Neuron (in vitro differentiated cells): ENCODE data around the gene USP36.

Experiments used
- H2AFZ ChIP-seq: one replicate; pipeline ENCODE4 v1.6.1; 2013; ENCODE audit warnings: low read depth, mild to moderate bottlenecking, inconsistent platforms, low read length, moderate library complexity
- H3K27me3 ChIP-seq: one replicate; pipeline ENCODE4 v1.6.1; 2013; ENCODE audit warnings: low read length; ENCODE audit not compliant: insufficient read depth
- H3K36me3 ChIP-seq: one replicate; pipeline ENCODE4 v1.6.1; 2013; ENCODE audit warnings: low read length; ENCODE audit not compliant: insufficient read depth
- H3K4me1 ChIP-seq: one replicate; pipeline ENCODE4 v1.6.1; 2013; ENCODE audit warnings: low read length; ENCODE audit not compliant: insufficient read depth
- H3K4me3 ChIP-seq: 2 replicates; pipeline ENCODE4 v1.5.1; 2013; ENCODE audit warnings: mild to moderate bottlenecking, low read length, moderate library complexity
- H3K9me3 ChIP-seq: one replicate; pipeline ENCODE4 v1.6.1; 2013; ENCODE audit warnings: low read length

Gene USP36

GRCh38 chr17:78794864-78795640 is 45.6 kb downstream of the USP36 start:
- H3K9me3 ChIP-seq: no peaks in the 10 kb centered on the region
- H3K27me3 ChIP-seq: no peaks in the 10 kb centered on the region
- peaks cover 51% of the 10 kb centered on the region for H3K36me3 ChIP-seq
- no peak overlapping the region for H3K4me3 ChIP-seq
- H2AFZ ChIP-seq: no peak overlapping the region
- no peaks in the 10 kb centered on the region for H3K4me1 ChIP-seq

GRCh38 chr17:78794399-78794798 is 46.2 kb downstream of the USP36 start:
- H3K9me3 ChIP-seq: no peaks in the 10 kb centered on the region
- peaks cover 48% of the 10 kb centered on the region for H3K36me3 ChIP-seq

GRCh38 chr17:78793968-78794367 is 46.6 kb downstream of the USP36 start:
- Histone ChIP-seq H3K27me3 (no peaks in the 10 kb centered on the region), H3K36me3 (peaks cover 44% of the 10 kb centered on the region), H3K4me1 (no peaks in the 10 kb centered on the region), H2AFZ (no peak overlapping the region), H3K9me3 (no peaks in the 10 kb centered on the region), H3K4me3 (no peak overlapping the region)

More at GRCh38 chr17:78794399-78794798, 46.2 kb downstream of the USP36 start:
- no peak overlapping the region for H2AFZ ChIP-seq
- no peaks in the 10 kb centered on the region for H3K4me1 ChIP-seq
- H3K4me3 ChIP-seq: no peak overlapping the region
- no peaks in the 10 kb centered on the region for H3K27me3 ChIP-seq

- no peaks in the 10 kb centered on the region for H3K9me3 ChIP-seq
- no peak overlapping the region for H3K4me3 ChIP-seq
- H3K4me1 ChIP-seq: no peaks in the 10 kb centered on the region
- H3K36me3 ChIP-seq: peaks cover 39% of the 10 kb centered on the region
- no peak overlapping the region for H2AFZ ChIP-seq
- no peaks in the 10 kb centered on the region for H3K27me3 ChIP-seq
Measured at GRCh38 chr17:78793415-78793814, 47.2 kb downstream of the USP36 start.

GRCh38 chr17:78791840-78792709 is 48.5 kb downstream of the USP36 start:
- H3K9me3 ChIP-seq: no peaks in the 10 kb centered on the region
- no peaks in the 10 kb centered on the region for H3K4me1 ChIP-seq
- no peak overlapping the region for H3K4me3 ChIP-seq
- H3K36me3 ChIP-seq: peaks cover 27% of the 10 kb centered on the region
- no peaks in the 10 kb centered on the region for H3K27me3 ChIP-seq
- H2AFZ ChIP-seq: no peak overlapping the region

GRCh38 chr17:78790552-78790951 is 50.1 kb downstream of the USP36 start:
- Histone ChIP-seq H3K9me3 (no peaks in the 10 kb centered on the region), H3K4me3 (no peak overlapping the region), H3K4me1 (no peaks in the 10 kb centered on the region), H2AFZ (no peak overlapping the region), H3K27me3 (no peaks in the 10 kb centered on the region), H3K36me3 (peaks cover 12% of the 10 kb centered on the region)

- H3K9me3 ChIP-seq: no peaks in the 10 kb centered on the region
- H3K4me3 ChIP-seq: no peak overlapping the region
- H3K4me1 ChIP-seq: no peaks in the 10 kb centered on the region
- H3K27me3 ChIP-seq: no peaks in the 10 kb centered on the region
- H2AFZ ChIP-seq: no peak overlapping the region
- H3K36me3 ChIP-seq: peaks cover 5% of the 10 kb centered on the region
Measured at GRCh38 chr17:78789663-78790181, 50.9 kb downstream of the USP36 start.

GRCh38 chr17:78789149-78789662 is 51.4 kb downstream of the USP36 start:
- H3K9me3 ChIP-seq: no peaks in the 10 kb centered on the region
- H3K27me3 ChIP-seq: no peaks in the 10 kb centered on the region
- no peak overlapping the region for H2AFZ ChIP-seq
- no peak overlapping the region for H3K4me3 ChIP-seq
- H3K4me1 ChIP-seq: no peaks in the 10 kb centered on the region
- peaks cover 5% of the 10 kb centered on the region for H3K36me3 ChIP-seq

GRCh38 chr17:78788451-78788850 is 52.2 kb downstream of the USP36 start:
- Histone ChIP-seq H3K27me3 (no peaks in the 10 kb centered on the region), H2AFZ (no peak overlapping the region), H3K36me3 (no peaks in the 10 kb centered on the region), H3K9me3 (no peaks in the 10 kb centered on the region), H3K4me3 (no peak overlapping the region), H3K4me1 (no peaks in the 10 kb centered on the region)

- H3K36me3 ChIP-seq: no peaks in the 10 kb centered on the region
- no peak overlapping the region for H3K4me3 ChIP-seq
- peaks cover 4% of the 10 kb centered on the region for H3K4me1 ChIP-seq
- H3K27me3 ChIP-seq: no peaks in the 10 kb centered on the region
- no peak overlapping the region for H2AFZ ChIP-seq
- H3K9me3 ChIP-seq: no peaks in the 10 kb centered on the region
Measured at GRCh38 chr17:78787444-78787843, 53.2 kb downstream of the USP36 start.

- Histone ChIP-seq H3K4me1 (peaks cover 6% of the 10 kb centered on the region), H2AFZ (no peak overlapping the region), H3K9me3 (no peaks in the 10 kb centered on the region), H3K27me3 (no peaks in the 10 kb centered on the region), H3K36me3 (no peaks in the 10 kb centered on the region), H3K4me3 (no peak overlapping the region)
Measured at GRCh38 chr17:78785663-78786057, 55.0 kb downstream of the USP36 start.

GRCh38 chr17:78785011-78785662 is 55.5 kb downstream of the USP36 start:
- Histone ChIP-seq H3K9me3 (no peaks in the 10 kb centered on the region), H3K27me3 (no peaks in the 10 kb centered on the region), H2AFZ (no peak overlapping the region), H3K4me3 (no peak overlapping the region), H3K36me3 (no peaks in the 10 kb centered on the region), H3K4me1 (peaks cover 9% of the 10 kb centered on the region)
